AG04449 (cell line): ENCODE measurements around the gene RICTOR.

ENCODE experiments used
- CTCF ChIA-PET: fragments of 350-600 bp; formaldehyde crosslinking; extraction: SDS; loops from one replicate; lab custom pipeline; 2021; ENCODE audit warnings: antibody characterized with exemption; lab: Yijun Ruan, JAX
- POLR2A ChIA-PET: fragments of 400-600, 350-600 bp; formaldehyde crosslinking; extraction: SDS; loops from one replicate; lab custom pipeline; 2020; ENCODE audit warnings: antibody characterized with exemption, inconsistent platforms; lab: Yijun Ruan, JAX
- DNase-seq: peaks from one replicate; pipeline ENCODE4 v3.0.0-alpha.2; 2010; ENCODE audit warnings: low read depth, low spot score
- H3K4me3 ChIP-seq: 2 replicates; pipeline ENCODE4 v1.5.1; 2011; ENCODE audit warnings: low read depth, mild to moderate bottlenecking, control low read depth, low read length
- TF ChIP-seq, protein P1 (sequence below): IDR thresholded peaks from one replicate; pipeline ENCODE4 v1.5.1; 2011; ENCODE audit warnings: mild to moderate bottlenecking, moderate library complexity, low read length, control low read depth, inconsistent platforms; ENCODE audit not compliant: insufficient read depth; ENCODE audit errors: missing control alignments

Gene RICTOR

DNA sequence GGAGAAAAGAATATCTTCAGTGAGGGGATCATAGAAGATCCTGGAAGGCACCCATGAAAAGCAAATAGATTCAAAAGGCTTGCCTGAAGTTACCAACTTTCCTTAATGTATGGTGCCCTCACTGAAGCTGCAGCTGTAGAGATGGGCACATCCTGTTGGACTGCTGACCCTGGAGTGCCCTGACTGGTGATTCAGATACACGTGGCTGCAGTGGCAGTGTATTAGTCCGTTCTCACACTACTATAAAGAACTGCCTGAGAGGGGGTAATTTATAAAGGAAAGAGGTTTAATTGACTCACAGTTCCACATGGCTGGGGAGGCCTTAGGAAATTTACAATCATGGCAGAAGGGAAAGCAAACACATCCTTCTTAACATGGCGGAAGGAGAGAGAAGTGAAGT lies 148.1 kb downstream of the RICTOR start:
- ChIA-PET CTCF (no interaction called here), POLR2A (no interaction called here)
- TF ChIP-seq, protein P1, sequence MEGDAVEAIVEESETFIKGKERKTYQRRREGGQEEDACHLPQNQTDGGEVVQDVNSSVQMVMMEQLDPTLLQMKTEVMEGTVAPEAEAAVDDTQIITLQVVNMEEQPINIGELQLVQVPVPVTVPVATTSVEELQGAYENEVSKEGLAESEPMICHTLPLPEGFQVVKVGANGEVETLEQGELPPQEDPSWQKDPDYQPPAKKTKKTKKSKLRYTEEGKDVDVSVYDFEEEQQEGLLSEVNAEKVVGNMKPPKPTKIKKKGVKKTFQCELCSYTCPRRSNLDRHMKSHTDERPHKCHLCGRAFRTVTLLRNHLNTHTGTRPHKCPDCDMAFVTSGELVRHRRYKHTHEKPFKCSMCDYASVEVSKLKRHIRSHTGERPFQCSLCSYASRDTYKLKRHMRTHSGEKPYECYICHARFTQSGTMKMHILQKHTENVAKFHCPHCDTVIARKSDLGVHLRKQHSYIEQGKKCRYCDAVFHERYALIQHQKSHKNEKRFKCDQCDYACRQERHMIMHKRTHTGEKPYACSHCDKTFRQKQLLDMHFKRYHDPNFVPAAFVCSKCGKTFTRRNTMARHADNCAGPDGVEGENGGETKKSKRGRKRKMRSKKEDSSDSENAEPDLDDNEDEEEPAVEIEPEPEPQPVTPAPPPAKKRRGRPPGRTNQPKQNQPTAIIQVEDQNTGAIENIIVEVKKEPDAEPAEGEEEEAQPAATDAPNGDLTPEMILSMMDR, result no peak
- no peak overlapping the region for H3K4me3 ChIP-seq
- DNase-seq, result no peak

DNA sequence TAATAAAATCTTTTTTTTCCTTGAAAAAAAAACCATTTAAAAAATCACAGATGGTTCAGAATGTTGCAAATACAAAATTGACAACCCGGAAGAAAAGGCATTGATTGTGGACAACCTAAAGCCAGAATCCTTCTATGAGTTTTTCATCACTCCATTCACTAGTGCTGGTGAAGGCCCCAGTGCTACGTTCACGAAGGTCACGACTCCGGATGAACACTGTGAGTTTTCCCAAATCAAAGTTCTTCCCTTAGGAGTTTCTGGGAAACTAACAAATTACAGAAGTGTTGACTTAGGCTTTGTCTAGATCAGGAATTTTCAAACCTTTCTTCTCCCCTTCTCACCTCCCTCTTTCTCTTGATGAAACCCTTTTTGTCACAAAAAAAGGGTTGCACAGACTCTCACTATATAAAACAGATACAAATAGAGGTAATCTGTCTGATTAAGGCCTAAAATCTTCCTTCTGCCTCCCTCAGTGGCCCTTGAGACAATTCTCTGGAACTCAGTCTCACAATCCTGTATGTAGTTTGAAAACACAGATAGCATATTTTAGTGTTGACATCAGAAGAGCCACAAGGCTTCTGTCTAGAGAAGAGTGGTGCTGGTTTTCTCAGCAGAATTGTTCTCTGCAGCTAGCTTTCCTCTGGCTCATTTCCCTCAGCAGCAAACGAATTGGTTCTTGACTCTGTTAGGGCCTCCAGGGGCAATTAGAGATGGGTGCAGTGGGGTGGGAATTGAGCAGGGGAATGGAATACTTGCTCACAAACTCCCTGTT lies 148.9 kb downstream of the RICTOR start:
- no peak overlapping the region for H3K4me3 ChIP-seq
- peak; percentile 60 for DNase-seq
- TF ChIP-seq, protein P1, result no peak
- POLR2A ChIA-PET, result no interaction called here
- CTCF ChIA-PET, result interaction anchor here (1.4 kb wide), 1 partner anchor 88 kb away, joined by 4 read pairs; no protein-coding TSS in a partner anchor

DNA sequence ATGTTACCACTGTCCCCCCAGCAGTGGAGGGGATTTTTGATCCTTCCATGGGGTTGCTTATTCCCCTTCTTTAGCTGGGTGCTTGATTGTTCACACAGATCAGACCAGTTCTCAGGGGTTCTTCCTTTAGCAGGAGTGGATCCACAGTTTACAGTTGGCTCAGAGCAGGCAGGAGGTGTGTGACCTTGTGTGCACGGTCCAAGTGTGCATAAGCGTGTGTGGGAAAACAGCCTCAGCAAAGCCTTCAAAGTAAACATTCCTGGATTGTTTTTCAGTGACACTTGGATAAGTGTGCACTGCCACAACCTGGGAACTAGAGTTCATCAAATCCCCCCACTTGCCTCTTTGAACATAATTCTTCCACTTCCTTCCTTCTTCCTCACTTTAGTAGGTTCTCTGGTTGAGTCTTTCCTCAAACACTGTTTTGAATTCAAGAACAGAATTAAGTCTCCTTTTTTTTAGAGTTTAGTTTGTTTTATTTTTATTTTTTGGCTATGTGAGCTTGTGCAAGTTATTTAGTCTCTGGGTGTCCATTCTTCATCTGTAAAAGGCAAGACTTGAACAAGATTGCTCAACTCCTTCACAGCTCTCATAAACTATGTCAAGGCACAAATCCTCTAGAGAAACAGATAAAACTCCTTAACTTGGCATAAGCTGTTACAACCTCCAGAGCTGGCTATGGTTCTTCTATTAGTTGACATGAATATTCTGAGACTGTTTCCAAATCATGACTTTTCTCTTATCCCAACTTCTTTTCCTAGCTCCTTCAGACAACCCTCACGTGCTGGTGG lies 150.3 kb downstream of the RICTOR start:
- no peak overlapping the region for H3K4me3 ChIP-seq
- peak; percentile 26 for DNase-seq
- ChIA-PET CTCF (interaction anchor here (0.7 to 3.6 kb wide), 5 partner anchors 11 to 482 kb away, joined by 3 to 25 read pairs (median 4); no protein-coding TSS in a partner anchor), POLR2A (no interaction called here)
- TF ChIP-seq, protein P1, result no peak

DNA sequence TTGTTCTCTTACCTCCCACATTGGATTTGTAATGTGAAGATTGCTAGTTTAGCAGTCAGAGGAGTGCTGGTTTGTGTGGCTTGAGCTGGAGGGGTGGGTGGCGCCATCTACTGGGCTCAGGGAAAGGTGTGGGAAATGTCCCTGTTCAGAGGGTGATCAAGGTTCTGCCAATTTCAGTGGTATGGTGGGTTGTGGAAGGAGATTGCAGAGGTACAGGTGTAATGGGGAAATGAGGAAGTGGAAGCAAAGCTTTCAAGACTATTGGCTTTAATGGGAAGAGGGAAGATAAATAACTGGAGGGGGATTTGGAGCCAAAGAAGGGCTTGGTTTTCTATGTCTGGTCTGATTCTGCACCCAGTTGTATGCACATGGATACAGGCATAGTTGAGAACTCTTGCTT lies 152.0 kb downstream of the RICTOR start:
- TF ChIP-seq, protein P1, result peak; percentile 64
- ChIA-PET POLR2A (no interaction called here), CTCF (interaction anchor here (0.6 to 3.6 kb wide), 9 partner anchors 8 to 480 kb away, joined by 3 to 25 read pairs (median 3); no protein-coding TSS in a partner anchor)
- no peak for DNase-seq
- H3K4me3 ChIP-seq, result no peak overlapping the region

DNA sequence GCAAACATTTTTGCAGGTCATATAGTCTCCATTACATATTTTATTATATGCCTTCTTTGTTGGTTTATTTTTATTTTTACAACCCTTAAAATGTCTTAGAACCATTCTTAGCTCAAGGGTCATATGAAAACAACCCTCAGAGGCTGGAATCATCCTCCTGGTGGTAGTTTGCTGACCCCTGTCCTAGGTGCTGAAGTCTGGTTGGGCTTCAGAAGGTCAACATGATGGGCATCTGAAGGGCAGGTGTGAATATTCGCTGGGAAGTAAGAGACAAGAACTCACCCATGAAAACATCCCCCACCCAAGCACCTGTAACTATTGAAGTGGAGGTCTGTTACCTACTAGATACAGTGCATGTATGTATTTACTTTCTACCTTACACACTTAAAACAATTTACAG lies 153.0 kb downstream of the RICTOR start:
- CTCF ChIA-PET, result interaction anchor here (1.0 to 3.6 kb wide), 2 partner anchors 8 to 74 kb away, joined by 3 to 25 read pairs; no protein-coding TSS in a partner anchor
- DNase-seq, result no peak
- TF ChIP-seq, protein P1, result no peak
- H3K4me3 ChIP-seq, result no peak overlapping the region
- POLR2A ChIA-PET, result no interaction called here

DNA sequence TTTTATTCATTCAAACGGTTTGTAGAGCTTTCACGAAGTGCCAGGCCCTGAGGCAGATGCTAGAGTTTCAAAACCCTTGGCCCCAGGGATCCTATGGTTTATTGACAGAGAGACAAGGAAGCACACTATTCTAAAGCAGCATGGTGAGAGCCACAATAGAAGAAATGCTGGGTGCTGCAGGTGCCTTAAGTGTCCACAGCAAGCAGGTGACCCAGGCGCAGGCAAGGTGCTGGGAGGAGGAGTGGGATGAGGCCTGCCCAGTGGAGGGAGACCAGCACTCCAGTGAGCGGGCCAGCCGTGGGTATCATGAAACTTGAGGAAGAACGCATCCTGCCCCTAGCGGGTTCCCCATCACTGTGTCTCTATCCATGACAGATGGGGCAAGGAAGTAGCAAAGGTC lies 157.4 kb downstream of the RICTOR start:
- ChIA-PET POLR2A (no interaction called here), CTCF (no interaction called here)
- H3K4me3 ChIP-seq, result no peak overlapping the region
- no peak for DNase-seq
- TF ChIP-seq, protein P1, result no peak
